HG02588 (cell line): ENCODE measurements around the gene PIM1.

ENCODE experiments used
- ATAC-seq: cut with Tn5 transposase; IDR thresholded peaks from one replicate; pipeline ENCODE4 v1.9.1; 2021; ENCODE audit warnings: mild to moderate bottlenecking, moderate library complexity; ENCODE audit not compliant: unreplicated experiment

PIM1 gene

GRCh38 chr6:37218511-37218910, 48.6 kb downstream of the PIM1 start:
- no peak for ATAC-seq

- peak; percentile 6 for ATAC-seq
Observed at GRCh38 chr6:37221585-37222124, 51.7 kb downstream of the PIM1 start.

GRCh38 chr6:37222125-37222967, 52.4 kb downstream of the PIM1 start:
- ATAC-seq, result peak; percentile 84

- no peak for ATAC-seq
Observed at GRCh38 chr6:37222992-37223391, 53.0 kb downstream of the PIM1 start.
